GM13977 (cell line): ENCODE results near the gene APPBP2.

Experiments used
- DNase-seq: peaks from one replicate; pipeline ENCODE4 v3.0.0; 2012; ENCODE audit warnings: low spot score
- CTCF ChIP-seq: IDR thresholded peaks from 2 replicates; pipeline ENCODE4 v1.5.1; 2012; ENCODE audit warnings: mild to moderate bottlenecking, control low read depth; ENCODE audit not compliant: insufficient read depth; ENCODE audit errors: extremely low read depth, missing control alignments
- in situ Hi-C: fragments of 300-500 bp; cut with MboI; formaldehyde crosslinking; loops from one replicate; pipeline ENCODE4 v1.12.0; 2022; ENCODE audit warnings: low sequenced_read_pairs, low pct_unique_long_range_greater_than_20kb, mixed read lengths, inconsistent platforms; ENCODE audit not compliant: unreplicated experiment

The APPBP2 gene

GRCh38 chr17:60514053-60514452 is 12.0 kb downstream of the APPBP2 start:
- no peak for DNase-seq
- in situ Hi-C loops = no loop called here
- no peak for TF ChIP-seq CTCF

GRCh38 chr17:60513014-60513413 is 13.0 kb downstream of the APPBP2 start:
- TF ChIP-seq CTCF = no peak
- DNase-seq = no peak
- in situ Hi-C loops = no loop called here

- DNase-seq = no peak
- in situ Hi-C loops = no loop called here
- no peak for TF ChIP-seq CTCF
Observed at GRCh38 chr17:60510723-60511122, 15.3 kb downstream of the APPBP2 start.

- in situ Hi-C loops = no loop called here
- DNase-seq = no peak
- TF ChIP-seq CTCF = no peak
Observed at GRCh38 chr17:60510031-60510430, 16.0 kb downstream of the APPBP2 start.

GRCh38 chr17:60508384-60508980 is 17.6 kb downstream of the APPBP2 start:
- no peak for TF ChIP-seq CTCF
- in situ Hi-C loops = no loop called here
- peak; percentile 18 for DNase-seq

GRCh38 chr17:60506312-60506711 is 19.7 kb downstream of the APPBP2 start:
- DNase-seq = no peak
- in situ Hi-C loops = no loop called here

More at GRCh38 chr17:60506312-60506711, 19.7 kb downstream of the APPBP2 start:
- no peak for TF ChIP-seq CTCF
